Measurements from ENCODE around the gene CELF3. TPM values are rescaled to one million over a fixed set of nuclear protein-coding genes. Genes with fewer than 3 reads are reported as not detected.

CELF3 gene
- total RNA-seq, 1 experiment from 2014 or later: 0.11 TPM

DNA sequence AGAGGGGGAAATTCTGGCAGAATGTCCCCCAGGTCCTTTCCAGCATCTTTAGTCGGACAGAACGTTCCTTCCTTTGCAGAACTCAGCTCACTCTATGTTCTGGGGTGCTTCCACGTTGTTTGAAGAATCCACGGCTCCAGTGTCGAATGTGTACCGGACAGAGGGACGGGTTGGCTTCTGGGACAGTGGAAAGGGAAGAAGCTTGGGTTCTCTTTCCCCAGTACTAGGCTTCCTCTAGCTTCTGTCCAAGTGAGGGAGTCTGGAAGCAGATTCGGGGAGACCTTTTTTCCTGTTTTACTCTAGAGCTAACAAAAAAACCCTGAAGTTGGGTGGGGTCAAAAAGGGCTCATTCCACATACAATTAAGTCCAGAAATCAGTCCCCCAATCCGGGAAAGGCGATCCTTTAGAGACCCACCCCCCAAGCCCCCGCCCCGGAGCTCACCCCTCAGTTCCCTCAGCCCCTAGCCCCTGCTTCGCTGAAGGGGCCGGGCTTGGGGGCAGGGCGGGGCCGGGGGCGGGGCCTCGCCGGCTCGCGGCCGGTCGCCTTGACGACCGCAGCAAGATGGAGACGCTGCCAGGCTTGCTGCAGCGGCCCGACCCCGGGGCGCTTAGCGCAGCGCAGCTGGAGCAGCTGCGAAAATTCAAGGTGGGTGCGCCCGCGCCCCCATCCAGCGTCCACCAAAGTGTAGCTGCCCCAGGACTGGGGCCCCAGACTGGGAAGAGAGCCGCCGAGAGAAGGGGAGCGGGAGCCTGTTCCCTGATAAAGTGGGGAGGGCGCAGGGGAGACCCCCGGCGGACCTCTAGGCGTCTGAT is 4.6 kb upstream of the CELF3 start, which contains the start of gene RIIAD1:
TSS of gene RIIAD1 (plus strand) at position 549 of the 814 bp plus-strand sequence. CDS start at position 564, 15 bp downstream.
- peak; percentile 49 for DNase-seq (ENCODE audit: low read depth)

DNA sequence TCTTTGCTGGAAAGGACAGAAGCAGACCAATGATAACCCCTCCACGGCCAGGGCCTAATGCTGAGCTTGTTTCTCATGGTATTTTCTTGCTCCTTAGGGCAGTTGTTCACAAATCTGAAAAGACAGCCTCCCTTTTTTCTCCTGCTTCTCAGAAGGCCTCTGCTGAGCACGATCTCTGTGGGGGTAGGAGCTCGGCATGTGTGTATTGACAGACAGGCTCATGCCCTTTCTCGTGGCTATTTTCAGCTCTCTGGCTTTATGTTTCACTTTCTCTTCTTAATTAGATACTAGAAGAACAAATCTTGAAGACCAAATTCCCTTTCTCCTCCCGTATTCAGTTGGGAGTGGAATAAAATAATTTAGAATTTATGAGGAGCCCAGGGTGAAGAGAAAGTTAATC is 4.0 kb upstream of the CELF3 start:
- no peak for DNase-seq (ENCODE audit: low read depth)

DNA sequence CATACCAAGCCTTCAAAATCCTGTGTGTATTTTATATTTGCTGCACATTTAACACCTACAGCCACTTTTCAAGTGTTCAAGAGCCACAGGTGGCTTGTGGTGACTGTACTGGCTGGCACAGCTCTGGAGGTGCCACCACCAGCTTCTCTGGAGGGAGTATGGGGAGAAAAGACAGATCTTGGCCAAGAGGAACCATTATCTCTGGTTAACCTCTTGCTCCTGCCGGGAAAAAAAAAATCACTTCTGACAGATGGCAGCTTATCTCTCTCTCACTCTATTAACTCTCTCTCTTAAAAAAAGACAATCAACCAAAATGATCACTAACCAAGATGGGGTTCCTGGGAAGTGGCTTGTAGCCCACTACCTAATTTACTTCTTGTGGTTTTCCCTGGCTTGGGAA is 3.5 kb upstream of the CELF3 start:
- no peak for DNase-seq (ENCODE audit: low read depth)

DNA sequence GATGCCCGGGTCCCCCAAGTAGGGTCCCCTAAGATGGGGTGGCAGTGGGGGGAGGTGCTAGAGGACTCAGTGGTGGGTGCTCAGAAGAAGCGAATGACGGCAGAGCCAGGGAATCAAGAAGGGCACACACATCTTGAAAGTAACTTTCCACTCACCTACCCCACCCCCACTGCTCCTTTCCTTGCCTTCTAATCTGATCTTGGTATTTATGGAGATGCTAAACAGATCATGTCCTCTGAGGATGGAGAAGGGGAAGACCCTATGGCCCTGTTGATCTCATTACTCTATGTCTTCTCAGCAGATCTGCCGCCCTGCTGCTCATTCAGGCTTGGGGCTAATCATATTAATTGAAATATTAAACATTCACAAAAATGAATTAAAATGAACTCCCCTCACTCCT is 2.1 kb upstream of the CELF3 start:
- DNase-seq (ENCODE audit: low read depth): no peak

DNA sequence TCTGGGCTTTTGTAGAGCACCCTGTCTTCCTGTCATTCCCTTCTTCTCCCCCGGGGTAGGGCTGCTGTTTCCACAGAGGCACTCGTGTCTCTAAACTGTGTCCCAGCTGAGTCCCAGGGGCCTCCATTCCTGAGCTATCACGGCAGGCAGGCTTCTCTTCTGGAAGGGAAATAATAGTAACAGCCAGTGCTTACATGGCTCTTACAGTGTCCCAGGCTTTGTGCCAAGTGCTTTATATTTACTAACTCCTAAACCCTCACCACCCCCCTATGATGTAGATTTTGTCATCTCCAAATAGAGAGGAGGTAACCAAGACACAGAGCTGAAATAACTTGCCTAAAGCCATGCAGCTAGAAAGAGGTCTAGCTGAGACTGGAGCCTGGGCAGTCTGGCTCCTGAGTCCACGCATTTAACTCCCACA is 1.4 kb upstream of the CELF3 start:
- DNase-seq (ENCODE audit: low read depth): no peak

DNA sequence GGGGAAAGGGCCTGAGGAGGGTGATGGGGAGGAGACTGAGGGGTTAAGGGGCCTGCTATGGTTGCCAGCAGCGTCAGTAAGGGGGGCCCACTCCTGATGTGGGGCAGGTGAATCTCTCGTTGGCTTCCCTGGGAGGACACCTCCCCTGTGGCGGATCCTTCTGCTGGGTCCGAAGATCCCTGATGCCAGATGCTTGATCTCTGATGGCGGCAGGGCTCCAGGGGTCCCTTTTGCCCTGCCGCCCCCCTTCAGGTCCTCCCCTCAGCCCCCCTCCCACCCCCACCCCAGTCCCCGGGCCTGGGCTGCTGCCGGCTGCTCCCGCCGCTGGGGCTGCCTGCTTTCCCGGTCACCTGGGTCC is 219 bp downstream of the CELF3 start:
- DNase-seq (ENCODE audit: low read depth): no peak

DNA sequence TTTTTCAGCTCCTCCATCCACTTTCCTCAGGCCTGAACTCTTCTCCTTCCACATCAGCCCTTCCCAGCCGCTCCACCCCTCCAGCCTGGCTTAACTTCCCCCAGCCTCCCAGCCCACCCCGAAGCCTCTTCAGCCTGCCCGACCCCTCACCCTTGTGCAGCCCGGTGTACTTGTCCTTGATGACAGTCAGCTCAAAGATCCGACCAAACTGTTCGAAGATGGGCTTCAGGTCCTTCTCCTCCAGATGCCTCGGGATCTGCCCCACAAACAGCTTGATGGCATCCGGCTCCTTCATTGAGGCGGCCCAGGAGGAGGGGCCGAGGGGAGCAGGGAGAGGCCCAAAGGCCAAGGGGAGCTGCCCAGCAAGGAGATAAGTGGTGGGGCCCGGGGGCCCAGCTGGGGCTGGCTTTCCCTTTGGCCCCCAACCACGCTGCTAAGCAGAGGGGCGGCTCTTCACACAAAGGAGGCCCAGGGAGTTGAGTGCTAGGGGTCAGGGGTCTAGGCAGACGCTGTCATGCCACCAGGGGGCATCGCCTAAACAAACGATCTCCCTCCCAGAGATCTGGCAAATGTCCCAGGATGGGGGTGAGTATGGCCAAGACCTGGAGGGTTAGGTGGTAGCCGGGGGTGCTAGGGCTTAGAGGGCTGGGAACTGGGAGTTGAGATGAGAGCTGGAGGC is 738 bp downstream of the CELF3 start:
- no peak for DNase-seq (ENCODE audit: low read depth)

DNA sequence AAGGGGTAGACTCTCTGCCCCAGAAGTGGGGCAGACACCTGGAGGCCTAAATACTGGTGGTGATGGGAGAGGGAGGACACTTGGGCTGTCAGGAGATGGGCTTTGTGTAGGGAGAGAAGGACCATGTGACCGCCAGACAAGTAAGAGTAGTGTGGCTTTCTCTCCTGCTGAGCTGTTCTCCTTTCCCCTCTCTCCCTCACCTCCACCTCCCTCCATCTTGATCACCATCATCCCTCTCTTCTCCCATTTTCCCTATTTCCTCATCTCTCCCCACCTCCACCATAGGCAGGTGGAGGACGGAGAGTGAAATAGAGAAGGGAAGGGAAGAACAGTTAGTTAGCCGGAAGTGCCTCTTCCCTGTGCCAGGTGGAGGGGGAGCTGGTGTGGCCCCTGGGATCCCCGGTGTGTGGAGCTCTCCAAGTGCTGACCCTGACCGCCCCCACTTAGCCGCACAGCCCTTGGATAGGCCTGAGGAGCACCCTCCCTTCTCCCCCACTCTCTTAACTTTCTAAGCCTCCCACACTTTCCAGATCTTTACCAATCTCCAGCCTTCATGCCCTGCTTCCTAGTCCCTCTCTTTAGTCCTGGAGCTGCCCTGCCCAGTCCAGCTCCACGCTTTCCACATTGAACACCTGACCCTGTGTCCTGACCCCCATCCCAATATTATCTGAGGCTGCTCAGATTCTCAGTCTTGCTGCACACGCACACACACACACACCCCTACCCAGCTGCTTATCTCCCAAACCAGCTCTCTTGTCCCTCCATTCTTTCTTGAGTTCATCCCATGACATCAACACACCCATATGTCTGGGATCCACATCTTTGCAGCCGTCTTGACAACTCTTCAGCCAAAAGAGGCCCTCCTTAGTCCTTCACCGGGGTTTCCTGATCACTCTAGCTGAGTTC is 1.5 kb downstream of the CELF3 start:
- no peak for DNase-seq (ENCODE audit: low read depth)

DNA sequence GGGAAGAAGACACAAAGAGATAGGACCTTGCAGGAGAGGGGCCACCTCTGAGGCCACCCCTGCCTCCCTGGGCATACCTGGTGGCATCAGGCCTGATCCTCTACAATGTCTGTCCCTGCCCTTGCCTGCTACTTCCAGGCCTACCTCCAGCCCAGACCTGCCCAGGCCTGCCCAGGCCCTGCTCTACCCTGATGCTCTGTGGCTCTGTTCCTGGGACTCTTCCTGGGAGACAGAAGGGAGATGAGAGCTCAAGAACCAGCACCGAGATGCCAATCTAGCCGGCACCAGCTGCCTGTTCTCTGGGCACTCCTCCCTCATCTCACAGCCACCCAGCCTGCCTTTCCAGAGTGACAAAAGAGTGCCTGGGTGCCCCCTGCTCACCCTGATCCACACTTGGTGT is 2.7 kb downstream of the CELF3 start:
- DNase-seq (ENCODE audit: low read depth): no peak

DNA sequence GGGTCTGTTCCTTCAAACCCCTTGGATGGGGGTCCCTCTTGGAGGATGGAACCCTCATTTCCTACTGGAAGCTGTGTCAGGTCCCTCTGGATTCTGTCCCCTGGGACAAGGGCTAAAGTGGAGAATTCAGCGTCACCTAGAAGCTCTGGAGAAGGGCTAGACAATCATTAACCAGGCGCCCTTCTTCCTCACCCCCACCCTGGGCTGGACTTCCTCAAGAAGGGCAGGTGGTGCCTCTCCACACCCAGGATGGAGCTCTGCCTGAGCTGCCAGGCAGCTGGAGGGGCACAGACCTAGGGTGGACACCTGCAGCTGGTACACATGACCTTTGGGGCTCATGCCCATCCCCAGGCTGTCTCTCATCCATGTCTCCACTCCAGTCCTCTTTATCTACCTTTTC is 3.6 kb downstream of the CELF3 start:
- no peak for DNase-seq (ENCODE audit: low read depth)

DNA sequence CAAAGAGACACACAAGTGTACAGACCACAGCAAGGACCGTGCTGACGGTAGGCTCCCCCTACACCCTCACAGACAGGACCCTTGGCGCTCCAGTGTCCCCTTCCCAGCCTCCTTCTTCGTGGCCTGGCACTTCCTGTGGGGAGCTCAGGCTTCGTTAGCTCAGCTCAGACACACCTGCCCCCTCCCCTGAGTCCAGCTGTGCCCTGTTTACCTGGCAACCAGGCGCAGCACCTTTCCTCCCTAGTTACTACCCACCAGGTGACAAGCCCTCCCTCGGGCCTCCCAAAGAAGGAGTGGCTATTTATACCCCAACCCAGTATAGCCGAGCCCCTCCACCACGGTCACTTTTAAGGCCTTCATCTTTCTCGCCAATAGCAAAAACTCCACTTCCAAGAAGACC is 4.7 kb downstream of the CELF3 start:
- no peak for DNase-seq (ENCODE audit: low read depth)

DNA sequence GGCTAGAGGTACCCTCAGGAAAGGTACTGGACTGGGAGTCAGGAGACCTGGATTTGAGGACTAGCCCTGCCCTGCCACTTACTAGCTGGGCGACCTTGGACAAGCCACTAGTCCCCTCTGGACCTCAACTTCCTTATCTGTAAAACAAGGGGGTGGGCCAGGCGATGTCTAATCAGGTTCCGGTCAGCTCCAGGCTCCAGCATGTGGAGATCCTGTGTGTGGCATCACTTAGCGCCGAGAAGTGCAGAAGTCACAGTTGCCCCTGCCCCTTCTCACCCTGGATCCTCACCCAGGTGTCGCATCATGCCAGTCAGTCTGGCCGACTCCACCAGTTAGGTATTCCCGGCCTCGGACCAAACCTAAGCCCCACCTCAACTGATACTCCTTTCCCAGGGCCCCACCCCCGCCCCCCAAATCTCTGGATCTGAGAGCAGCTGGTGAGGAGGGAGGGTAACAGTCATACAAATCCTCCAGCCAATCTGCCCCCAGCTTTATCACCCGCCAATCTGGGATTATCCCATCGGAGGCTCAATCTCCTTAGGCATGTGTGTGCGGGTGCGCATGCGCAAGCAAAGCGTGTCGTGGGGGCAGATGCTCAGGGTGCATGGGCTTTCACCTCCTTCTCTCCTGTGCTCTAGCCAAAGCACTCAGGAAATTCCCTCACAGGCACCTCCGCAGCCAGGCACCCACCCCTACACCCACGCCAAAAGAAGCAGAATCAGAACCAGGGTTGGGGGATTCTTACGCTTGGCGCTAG is 5.4 kb downstream of the CELF3 start:
- no peak for DNase-seq (ENCODE audit: low read depth)

DNA sequence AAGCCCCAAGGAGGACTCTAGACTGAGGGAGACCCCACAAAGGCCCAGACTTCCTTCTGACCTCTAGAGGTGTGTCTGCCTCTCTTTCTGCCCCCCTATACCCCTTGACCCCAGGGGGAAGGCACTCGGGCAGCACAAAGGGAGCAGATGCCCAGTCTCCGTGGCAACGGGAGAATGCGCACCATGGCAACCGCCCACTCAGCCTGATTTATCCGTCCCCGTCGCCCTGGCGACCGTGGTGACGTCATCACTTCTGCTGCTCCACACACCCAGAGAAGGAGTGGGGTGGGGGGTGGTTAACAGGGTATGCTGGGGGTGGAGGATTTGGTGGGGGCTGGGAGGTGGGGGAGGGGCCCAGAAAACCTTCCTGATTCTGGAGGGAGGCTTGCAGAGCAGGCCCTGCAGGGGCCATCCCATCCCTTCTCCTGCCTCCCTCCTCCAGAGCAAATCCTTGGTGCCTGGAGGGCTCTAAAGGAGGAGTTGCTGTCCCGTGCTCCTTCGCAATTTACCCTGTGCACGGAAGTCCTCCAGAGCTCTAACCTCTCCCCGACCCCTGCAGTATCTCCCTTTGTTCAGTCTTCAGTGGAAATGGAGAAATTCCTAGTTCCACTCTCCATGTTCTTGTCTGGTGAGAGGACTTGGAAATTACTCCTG is 6.3 kb downstream of the CELF3 start:
- peak; percentile 62 for DNase-seq (ENCODE audit: low read depth)

DNA sequence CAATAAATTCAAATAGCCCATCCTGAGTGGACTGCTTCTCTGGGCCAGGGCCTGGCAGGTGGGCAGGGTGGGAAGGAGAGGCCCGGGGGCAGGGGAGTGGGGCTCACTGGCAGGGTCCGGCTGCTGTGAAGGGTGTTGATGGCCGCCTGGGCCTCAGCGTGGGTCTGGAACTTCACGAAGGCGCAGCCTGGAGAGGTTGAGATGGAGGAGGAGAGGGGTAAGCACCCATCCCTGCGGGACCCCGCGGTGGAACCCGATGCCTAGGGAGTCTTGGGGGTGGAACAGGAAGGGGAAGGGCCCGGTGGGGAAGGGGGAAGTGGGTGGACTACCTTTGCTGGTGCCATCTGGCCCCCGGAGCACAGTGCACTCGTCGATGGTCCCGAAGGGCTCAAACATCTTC is 7.7 kb downstream of the CELF3 start:
- DNase-seq (ENCODE audit: low read depth): no peak

DNA sequence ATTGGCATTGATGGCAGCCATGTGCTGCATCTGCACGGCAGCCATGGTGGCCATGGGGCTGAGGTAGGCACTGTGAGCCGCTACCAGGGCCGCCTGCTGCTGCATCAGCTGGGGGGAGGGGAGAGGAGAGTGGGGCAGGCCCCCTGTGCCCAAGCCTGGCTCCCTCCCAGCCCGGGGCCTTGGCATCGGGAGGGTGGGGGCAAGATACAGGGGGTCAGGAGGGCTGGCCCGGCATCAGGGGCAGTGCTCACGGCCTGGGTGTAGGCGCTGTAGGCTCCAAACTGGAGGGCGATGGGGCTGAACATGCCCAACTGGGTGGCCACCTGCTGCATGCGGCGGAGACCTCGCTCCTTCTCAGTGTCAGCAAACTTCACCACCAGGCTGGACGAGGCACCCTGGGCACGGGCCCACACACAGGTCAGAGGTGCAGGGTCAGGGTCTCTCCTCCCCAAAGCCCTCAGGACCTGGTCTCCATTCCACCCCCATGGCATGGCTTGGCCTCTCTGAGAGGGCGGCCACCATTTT is 9.0 kb downstream of the CELF3 start:
- DNase-seq (ENCODE audit: low read depth): no peak

DNA sequence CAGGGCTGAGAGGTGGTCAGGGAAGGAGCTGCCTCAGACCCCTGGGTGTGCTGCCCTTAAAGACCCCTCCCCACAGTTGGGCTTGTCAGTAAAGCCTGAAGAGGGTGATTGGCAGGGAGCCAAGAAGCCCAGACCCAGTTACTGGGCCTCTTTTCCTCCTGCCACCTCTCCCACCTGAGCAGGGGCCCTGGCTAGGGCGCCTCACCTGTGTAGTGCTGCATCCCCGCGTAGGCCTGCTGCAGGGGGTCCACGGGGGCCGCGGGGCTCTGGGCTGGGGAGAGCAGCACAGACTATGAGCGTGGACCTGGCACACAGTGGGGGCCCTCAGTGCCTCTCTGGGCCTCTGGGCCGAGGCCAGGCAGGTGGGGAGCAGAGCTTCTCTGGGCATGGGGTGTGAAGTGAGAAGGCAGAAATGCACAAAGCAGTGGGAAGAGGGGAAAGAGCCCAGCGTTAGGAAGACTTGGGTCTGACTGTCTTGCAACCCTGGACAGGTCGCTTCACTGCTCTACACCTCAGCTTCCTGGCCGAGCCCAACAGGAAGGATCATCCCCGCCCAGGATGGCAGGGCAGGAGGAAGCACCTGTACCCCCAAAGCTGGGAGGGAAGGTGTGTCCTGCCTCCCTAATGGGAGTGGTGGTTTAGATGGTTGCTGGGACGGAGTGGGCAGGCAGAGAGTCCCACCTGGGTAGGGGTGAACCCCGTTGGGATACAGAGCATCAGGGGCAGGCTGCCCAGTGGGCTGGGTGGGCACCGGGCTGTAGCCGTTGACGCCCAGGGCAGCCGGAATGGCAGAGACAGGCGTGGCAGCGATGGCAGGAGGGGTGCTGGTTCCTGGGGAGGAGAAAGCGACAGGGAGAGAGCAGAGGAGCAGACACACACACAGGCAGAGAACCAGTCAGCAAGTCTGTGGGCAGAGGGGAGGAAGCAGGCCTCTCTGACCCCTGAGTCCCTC is 9.9 kb downstream of the CELF3 start:
- no peak for DNase-seq (ENCODE audit: low read depth)

DNA sequence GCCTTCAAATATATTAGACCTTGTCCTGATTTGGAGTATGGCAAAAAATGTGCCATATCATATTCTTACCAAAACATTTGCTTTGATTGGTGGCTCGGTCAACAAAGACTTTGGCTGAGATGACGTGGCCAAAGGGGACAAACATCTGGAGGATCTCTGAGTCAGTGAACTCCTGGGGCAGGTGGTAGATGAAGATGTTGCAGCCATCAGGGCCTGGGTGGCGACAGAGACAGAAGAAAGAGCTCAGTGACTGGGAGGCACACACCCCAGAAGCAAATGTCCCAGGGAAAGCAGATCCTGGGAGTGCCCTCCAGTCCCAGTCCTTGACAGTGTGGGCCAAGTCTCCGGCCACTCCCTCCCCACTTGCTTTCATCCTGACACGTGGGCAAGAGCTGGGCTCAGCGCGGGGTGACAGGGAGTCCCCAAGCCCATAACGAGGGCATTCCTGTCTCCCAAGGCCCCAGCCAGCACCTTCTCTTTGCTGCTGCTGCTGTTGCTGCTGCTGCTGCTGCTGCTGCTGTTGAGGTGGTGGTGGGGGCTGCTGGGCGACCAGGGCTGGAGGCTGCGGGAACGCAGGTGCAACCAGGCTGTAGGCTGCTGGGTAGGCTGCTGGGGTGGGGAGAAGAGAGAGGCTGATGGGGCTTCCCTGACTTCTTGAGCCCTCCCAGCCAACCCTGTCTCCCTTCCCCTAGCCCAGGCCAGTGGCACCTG is 10.7 kb downstream of the CELF3 start:
- DNase-seq (ENCODE audit: low read depth): peak; percentile 33

DNA sequence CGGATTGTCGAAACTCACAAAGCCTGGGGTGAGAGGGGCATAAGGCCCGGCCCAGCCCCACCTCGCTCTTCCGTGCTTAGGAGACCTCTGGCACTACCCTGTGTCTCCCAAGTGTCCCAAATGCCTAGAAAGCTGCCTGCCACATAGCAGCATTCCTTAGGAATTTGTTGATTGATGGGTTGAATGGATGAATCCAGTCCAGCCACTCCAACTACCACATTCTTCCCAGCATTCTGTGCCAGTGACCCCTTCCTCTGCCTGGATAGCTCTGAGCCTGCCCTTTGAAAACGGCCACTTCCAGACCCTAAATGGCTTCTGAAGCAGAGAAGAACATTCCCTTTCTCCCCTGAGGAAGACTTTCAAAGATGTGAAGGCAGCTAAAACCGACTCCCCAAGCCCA is 11.5 kb downstream of the CELF3 start:
- DNase-seq (ENCODE audit: low read depth): no peak

DNA sequence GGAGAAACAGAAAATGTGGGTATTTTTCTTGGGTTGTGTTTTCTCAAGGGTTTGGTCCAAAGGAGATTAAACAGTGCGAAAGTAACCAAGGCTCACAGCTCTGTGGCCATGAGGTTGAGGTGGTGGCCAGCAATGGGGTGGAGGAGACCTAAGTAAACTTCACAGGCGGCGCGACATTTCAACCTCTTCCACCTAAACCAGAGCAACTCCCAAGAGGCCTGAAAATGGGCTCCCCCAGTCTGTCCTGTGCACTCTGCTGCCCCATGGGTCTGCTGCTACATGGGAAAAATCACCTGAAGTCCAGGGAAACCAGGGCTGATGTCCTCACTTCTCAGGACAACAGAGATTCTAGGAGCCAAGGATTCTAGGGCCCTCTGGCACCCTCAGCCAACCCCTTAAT is 12.4 kb downstream of the CELF3 start:
- no peak for DNase-seq (ENCODE audit: low read depth)

Measured in Daoy (cell line).